SKM-1 (cell line): Measurements from ENCODE around the gene GTPBP1.

Source experiments
- DNase-seq: peaks from one replicate; lab custom pipeline; 2025; ENCODE audit not compliant: unreplicated experiment; lab: John Stamatoyannopoulos, UW

Gene GTPBP1

DNA sequence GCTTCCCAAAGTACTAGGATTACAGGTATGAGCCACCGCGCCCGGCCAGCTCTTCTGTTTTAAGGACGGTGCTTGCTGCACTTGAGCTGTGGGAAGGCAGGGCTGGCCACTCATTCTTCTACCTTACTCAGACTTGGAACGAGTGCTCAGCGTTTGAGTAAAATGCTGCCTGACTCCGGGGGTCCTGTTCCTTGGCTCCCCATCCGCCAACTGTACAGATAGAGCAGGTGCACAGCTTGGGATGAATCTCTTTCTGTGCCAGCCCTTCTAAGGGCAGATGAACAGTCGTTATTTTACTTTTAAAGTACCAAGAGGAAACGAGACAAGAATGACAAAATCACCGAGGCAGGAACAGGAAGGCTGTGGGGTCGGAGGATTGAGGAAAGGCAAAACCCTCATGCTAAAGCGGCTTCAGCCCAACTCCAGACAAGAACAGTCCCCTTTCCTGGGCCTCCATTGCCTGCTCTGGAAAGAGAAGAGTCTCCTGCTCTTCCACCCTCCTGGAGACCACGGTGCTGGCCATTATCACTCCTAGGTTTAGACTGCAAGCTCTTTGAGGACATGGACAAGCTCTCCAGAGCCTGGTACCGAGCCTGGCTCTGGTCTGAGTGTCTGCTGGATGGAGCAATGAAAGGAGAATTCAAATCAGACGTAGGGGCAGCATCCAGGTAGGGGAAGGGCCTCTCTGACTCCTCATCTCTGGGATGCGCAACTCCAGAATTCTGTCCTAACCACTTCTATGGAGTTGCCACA, 51.1 kb downstream of the GTPBP1 start:
- no peak for DNase-seq

DNA sequence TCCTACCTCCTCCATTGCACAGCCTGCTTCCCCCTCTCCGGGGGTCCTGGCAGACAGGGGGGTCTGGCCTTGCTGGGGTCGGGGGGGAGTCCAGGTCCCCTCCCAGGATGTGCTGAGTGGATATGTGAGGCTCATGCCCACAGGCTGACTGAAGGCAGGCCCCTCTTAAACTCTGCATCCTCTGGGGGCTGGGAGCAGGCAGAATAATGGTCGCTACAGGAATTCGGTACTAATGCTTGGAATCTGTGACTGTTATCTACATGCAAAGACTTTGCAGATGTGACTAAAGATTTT, 51.7 kb downstream of the GTPBP1 start:
- no peak for DNase-seq

GRCh38 chr22:38758276-38758945, 52.7 kb downstream of the GTPBP1 start:
- DNase-seq = no peak

DNA sequence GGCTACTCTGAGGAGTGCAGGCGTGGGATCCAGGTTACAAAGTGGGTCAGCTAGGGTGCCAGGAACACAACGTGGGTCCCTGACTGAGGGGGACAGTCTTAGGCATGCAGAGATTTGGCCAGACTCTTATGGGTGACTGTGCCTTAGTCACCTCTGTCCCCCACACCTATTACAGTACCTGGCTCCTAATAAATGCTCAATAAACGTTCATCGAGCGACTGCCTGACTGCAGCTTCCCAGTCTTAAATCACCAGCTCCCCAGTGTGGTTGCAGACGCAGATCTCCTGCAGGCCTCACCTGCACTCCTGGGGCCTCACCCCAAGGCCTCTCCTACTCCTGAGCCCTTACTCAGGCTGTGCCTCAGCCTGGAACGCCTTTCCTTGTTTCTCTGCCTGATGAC, 53.3 kb downstream of the GTPBP1 start:
- DNase-seq = no peak

DNA sequence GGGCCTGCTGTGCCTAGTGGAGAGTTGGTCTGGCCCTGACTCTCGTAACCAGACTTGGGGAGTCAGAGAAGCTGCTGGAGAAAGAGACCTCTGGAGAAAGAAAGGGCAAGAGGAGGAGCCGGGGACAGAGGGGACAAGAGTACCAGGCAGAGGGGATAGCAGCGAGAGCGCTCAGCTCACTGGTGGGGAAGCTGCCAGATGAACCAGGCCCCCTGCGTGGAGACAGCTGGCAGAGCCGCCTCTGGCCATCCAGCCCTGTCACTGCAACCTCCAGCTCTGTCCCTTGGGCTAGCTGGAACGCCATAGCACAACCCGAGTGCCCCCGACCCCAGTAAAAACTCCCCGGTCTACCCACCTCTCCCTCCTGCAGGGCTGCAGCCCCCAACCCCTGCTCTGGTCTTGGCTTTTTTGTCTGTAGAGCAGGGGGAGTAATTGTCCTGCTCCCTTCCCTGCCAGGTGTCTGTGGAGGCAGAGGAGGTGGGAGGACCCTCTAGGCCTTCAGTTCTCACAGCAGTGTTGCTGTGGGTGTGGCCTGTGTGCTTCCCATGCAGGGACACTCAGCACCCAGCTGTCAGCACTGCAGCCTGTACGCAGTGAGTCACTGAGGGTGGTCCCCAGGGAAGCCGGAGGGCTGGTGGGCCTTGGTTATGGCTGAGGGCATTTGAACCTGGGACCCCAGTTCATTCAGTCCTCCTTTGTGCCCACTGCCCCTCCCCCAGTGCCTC, 54.9 kb downstream of the GTPBP1 start:
- DNase-seq = no peak

GRCh38 chr22:38761202-38762162, 55.7 kb downstream of the GTPBP1 start:
- no peak for DNase-seq

GRCh38 chr22:38762551-38762983, 56.8 kb downstream of the GTPBP1 start:
- no peak for DNase-seq

GRCh38 chr22:38766076-38766777, 60.5 kb downstream of the GTPBP1 start:
- peak; percentile 6 for DNase-seq

- DNase-seq = no peak
These were observed 61.6 kb downstream of the GTPBP1 start for GRCh38 chr22:38767313-38767712.

- no peak for DNase-seq
These were observed 62.3 kb downstream of the GTPBP1 start for GRCh38 chr22:38768036-38768435.

- no peak for DNase-seq
These were observed 64.7 kb downstream of the GTPBP1 start for GRCh38 chr22:38770257-38770949.

DNA sequence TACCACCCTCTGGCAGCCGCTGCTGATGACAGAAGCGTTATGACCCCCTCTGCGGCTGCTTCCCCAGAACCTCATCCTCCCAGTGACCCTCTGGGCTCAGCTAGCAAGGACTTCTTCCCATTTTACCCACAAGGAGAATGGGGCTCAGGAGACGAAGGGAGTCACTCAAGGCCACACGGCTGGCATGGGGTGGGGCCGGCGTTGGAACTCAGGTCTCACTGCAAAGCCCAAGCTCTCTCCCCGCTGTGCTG, 66.8 kb downstream of the GTPBP1 start:
- DNase-seq = no peak

GRCh38 chr22:38773363-38773946, 67.7 kb downstream of the GTPBP1 start:
- no peak for DNase-seq

DNA sequence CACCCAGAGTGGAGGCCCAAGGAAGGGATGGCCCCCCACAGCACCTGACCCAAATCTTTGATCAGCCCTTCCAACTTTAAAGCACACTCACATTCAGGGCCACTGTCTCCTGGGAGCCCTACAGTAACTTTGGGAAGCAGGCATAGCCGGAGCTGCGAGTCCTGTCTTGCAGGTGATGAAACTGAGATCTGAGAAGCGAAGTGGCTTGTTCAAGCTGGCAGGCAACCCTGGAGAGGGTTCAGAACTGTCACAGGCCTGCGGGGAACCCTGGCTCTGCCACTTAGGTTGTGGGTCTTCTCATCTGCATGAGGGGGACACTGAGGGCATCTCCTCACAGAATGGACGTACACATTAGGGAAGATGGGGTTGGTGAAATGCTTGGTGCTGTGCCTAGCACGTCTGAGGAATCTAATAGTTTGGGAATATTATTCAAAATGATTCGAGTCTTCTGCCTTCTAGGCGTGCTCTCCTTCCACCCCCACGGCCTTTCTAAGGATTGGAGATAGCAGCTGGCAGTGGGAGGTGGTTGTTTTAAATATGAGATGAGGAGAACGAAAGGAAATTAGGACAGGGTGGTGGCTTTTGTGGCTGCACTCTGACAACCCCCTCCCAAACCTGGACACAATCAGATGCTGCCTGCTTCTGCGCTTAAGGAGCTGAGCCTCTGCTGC, 68.9 kb downstream of the GTPBP1 start:
- no peak for DNase-seq

DNA sequence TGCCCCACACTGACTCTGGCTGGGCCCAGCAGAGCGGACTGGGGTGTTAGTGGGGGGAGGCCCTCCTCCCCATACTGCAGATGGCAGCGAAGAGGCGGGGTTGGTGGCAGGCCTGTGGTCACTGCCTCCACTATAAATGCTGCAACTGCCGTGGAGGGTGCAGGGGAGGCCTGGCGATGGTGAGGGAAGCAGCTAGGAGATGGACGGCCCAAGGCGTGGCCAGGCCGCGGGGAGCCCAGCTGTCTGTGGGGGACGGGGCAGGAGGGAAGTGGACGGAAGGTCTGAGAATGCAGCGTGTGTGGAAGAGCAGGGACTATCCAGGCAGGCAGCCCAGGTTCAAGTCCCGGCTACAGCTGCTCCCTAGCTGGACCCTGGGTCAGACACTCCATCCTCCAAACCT, 69.9 kb downstream of the GTPBP1 start:
- no peak for DNase-seq

GRCh38 chr22:38776086-38776485, 70.3 kb downstream of the GTPBP1 start:
- DNase-seq = no peak

- no peak for DNase-seq
These were observed 71.4 kb downstream of the GTPBP1 start for GRCh38 chr22:38777087-38777671.

- DNase-seq = no peak
These were observed 75.3 kb downstream of the GTPBP1 start for GRCh38 chr22:38781033-38781432.
